Ascending aorta (tissue), 2 donors: Measurements from ENCODE around the gene CDC5L. TPM values are rescaled to one million over a fixed set of nuclear protein-coding genes. Genes with fewer than 3 reads are reported as not detected.
"Not testable (repeated sequence)": the region's sequence is repeated elsewhere in the genome, so short reads cannot be mapped to it uniquely, and the experiment has no call there.

Source experiments
- DNase-seq, 2 donors: peaks; one replicate each; pipeline ENCODE4 v3.0.0-alpha.2; 2019; ENCODE audit warnings: low spot score in 2 of 2
- H3K27ac ChIP-seq, 2 donors: fragments of 200-600 bp; sonication (generic); one replicate each; pipeline ENCODE4 v1.5.1; 2016 to 2017; ENCODE audit warnings: mild to moderate bottlenecking in 1 of 2
- H3K27me3 ChIP-seq: fragments of 200-600 bp; sonication (generic); one replicate; pipeline ENCODE4 v1.5.1; 2017
- H3K36me3 ChIP-seq, 2 donors: fragments of 200-600 bp; sonication (generic); one replicate each; pipeline ENCODE4 v1.5.1; 2016
- H3K4me1 ChIP-seq, 2 donors: fragments of 200-600 bp; sonication (generic); one replicate each; pipeline ENCODE4 v1.5.1; 2016 to 2017; ENCODE audit warnings: mild to moderate bottlenecking in 1 of 2
- H3K4me3 ChIP-seq, 2 donors: fragments of 200-600 bp; sonication (generic); one replicate each; pipeline ENCODE4 v1.5.1; 2016 to 2017; ENCODE audit warnings: mild to moderate bottlenecking in 1 of 2
- H3K9me3 ChIP-seq, 2 donors: fragments of 200-600 bp; sonication (generic); one replicate each; pipeline ENCODE4 v1.5.1; 2016
- intact Hi-C: fragments of 100-400 bp; cut with DNase I; formaldehyde crosslinking; loops from one replicate; pipeline ENCODE4 v1.15.1; 2023
- total RNA-seq: library from RNA; depleted of rRNA; stranded (reverse); fragments of >200 nt; gene quantifications from one replicate; pipeline ENCODE4 v1.1.0, GENCODE V29; 2016
- TF ChIP-seq, protein P1 (sequence below), 3 experiments: fragments of 200-600 bp in 2 of 3; fragments of 450-650 bp in 1 of 3; sonication (generic) in 2 of 3; IDR thresholded peaks; one replicate each; pipeline ENCODE4 v1.5.1; 2016 to 2019; ENCODE audit warnings: antibody characterized with exemption in 3 of 3, mild to moderate bottlenecking in 1 of 3, moderate library complexity in 1 of 3

Gene CDC5L
- total RNA-seq, 1 donor from 2014 or later, result 10.9 TPM

- intact Hi-C loops, result no loop called here
- no peak for DNase-seq
- H3K27ac ChIP-seq, result no peak overlapping the region
- H3K4me1 ChIP-seq, result no peaks in the 10 kb centered on the region
- no peaks in the 10 kb centered on the region for H3K36me3 ChIP-seq
- no peak overlapping the region for H3K4me3 ChIP-seq
- TF ChIP-seq, protein P1, sequence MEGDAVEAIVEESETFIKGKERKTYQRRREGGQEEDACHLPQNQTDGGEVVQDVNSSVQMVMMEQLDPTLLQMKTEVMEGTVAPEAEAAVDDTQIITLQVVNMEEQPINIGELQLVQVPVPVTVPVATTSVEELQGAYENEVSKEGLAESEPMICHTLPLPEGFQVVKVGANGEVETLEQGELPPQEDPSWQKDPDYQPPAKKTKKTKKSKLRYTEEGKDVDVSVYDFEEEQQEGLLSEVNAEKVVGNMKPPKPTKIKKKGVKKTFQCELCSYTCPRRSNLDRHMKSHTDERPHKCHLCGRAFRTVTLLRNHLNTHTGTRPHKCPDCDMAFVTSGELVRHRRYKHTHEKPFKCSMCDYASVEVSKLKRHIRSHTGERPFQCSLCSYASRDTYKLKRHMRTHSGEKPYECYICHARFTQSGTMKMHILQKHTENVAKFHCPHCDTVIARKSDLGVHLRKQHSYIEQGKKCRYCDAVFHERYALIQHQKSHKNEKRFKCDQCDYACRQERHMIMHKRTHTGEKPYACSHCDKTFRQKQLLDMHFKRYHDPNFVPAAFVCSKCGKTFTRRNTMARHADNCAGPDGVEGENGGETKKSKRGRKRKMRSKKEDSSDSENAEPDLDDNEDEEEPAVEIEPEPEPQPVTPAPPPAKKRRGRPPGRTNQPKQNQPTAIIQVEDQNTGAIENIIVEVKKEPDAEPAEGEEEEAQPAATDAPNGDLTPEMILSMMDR (IDR thresholded peaks at IDR 0.05), result no peak
- H3K27me3 ChIP-seq, result peaks cover 3% of the 10 kb centered on the region
- H3K9me3 ChIP-seq, result no peaks in the 10 kb centered on the region
Observed at GRCh38 chr6:44341095-44341890, 46.2 kb upstream of the CDC5L start.

DNA sequence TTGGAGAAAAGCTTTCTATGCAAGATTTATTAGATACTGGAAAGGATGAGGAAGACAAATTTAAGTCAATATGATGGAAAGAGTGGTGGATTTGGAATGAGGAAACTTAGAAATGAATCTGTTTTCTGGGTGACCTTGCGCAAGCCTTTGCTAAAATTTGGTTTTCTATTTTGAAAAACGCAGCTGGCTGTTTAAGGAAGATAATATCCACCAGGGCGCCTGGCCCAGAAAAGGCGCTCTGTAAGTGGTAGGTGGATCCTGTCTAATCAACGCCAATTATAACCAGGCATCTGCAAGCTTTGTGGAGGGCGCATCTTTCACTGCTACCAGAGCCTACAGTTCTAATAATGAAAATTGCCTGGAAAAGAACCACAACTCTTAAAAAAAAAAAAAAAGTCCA is 45.5 kb upstream of the CDC5L start:
- Histone ChIP-seq H3K36me3 (no peaks in the 10 kb centered on the region), H3K27me3 (peaks cover 3% of the 10 kb centered on the region), H3K27ac (no peak overlapping the region), H3K4me3 (peak overlapping the region; percentile 35 to 40), H3K4me1 (no peaks in the 10 kb centered on the region), H3K9me3 (no peaks in the 10 kb centered on the region)
- TF ChIP-seq, protein P1 (IDR thresholded peaks at IDR 0.05), result no peak
- intact Hi-C loops, result no loop called here
- no peak for DNase-seq

GRCh38 chr6:44342489-44342888 is 45.0 kb upstream of the CDC5L start, which contains the start of gene SPATS1:
SPATS1 (plus strand) TSS chr6:44342650; CDS start chr6:44343096, 446 bp downstream.
- H3K36me3 ChIP-seq, result no peaks in the 10 kb centered on the region
- no peaks in the 10 kb centered on the region for H3K4me1 ChIP-seq
- no peak for DNase-seq
- intact Hi-C loops, result no loop called here
- no peaks in the 10 kb centered on the region for H3K9me3 ChIP-seq
- TF ChIP-seq, protein P1 (IDR thresholded peaks at IDR 0.05), result no peak
- no peak within 1 kb of the TSS for H3K27ac ChIP-seq
- peak within 1 kb of the TSS; percentile 35 to 40 for H3K4me3 ChIP-seq
- peaks cover 3% of the 10 kb centered on the region for H3K27me3 ChIP-seq

GRCh38 chr6:44346818-44347217 is 40.7 kb upstream of the CDC5L start:
- H3K27me3 ChIP-seq, H3K4me1 ChIP-seq, H3K4me3 ChIP-seq, intact Hi-C loops, H3K9me3 ChIP-seq, H3K36me3 ChIP-seq, DNase-seq, H3K27ac ChIP-seq: not testable (repeated sequence)

GRCh38 chr6:44349904-44350649 is 37.4 kb upstream of the CDC5L start:
- no peak overlapping the region for H3K4me3 ChIP-seq
- H3K36me3 ChIP-seq, result no peaks in the 10 kb centered on the region
- TF ChIP-seq, protein P1 (IDR thresholded peaks at IDR 0.05), result no peak
- H3K4me1 ChIP-seq, result no peaks in the 10 kb centered on the region
- no peaks in the 10 kb centered on the region for H3K9me3 ChIP-seq
- no peaks in the 10 kb centered on the region for H3K27me3 ChIP-seq
- no peak for DNase-seq
- no peak overlapping the region for H3K27ac ChIP-seq
- intact Hi-C loops, result no loop called here

GRCh38 chr6:44350650-44350994 is 36.9 kb upstream of the CDC5L start:
- H3K4me3 ChIP-seq, intact Hi-C loops: not testable (repeated sequence)

More at GRCh38 chr6:44350650-44350994, 36.9 kb upstream of the CDC5L start:
- H3K4me1 ChIP-seq, DNase-seq, H3K9me3 ChIP-seq, H3K36me3 ChIP-seq, H3K27ac ChIP-seq, H3K27me3 ChIP-seq: not testable (repeated sequence)
